HL-60/S4 treated with retinoic acid at 250 ng/mL for 4 days and 3 days (cell line): ENCODE data around the gene MTCH1.
"Not testable (repeated sequence)": the region's sequence is repeated elsewhere in the genome, so short reads cannot be mapped to it uniquely, and the experiment has no call there.

ENCODE experiments used
- in situ Hi-C: fragments of 300-500 bp; cut with MboI; formaldehyde crosslinking; loops from 2 replicates; pipeline ENCODE4 v1.7.0; 2022; ENCODE audit warnings: low sequenced_read_pairs

The MTCH1 gene

GRCh38 chr6:36999751-37000125 is 13.7 kb upstream of the MTCH1 start:
- in situ Hi-C loops: loop anchor here (25.0 kb wide), 1 partner anchor 387 kb away; no protein-coding TSS in a partner anchor

GRCh38 chr6:36999061-36999750 is 13.2 kb upstream of the MTCH1 start:
- in situ Hi-C loops: no loop called here

- in situ Hi-C loops: no loop called here
Observed at GRCh38 chr6:36998723-36999038, 12.7 kb upstream of the MTCH1 start.

- in situ Hi-C loops: no loop called here
Observed at GRCh38 chr6:36997811-36998722, 12.1 kb upstream of the MTCH1 start.

- in situ Hi-C loops: not testable (repeated sequence)
Observed at GRCh38 chr6:36990401-36990800, 4.4 kb upstream of the MTCH1 start.

GRCh38 chr6:36989264-36989663 is 3.3 kb upstream of the MTCH1 start:
- in situ Hi-C loops: no loop called here

GRCh38 chr6:36986704-36987047 is 680 bp upstream of the MTCH1 start:
- in situ Hi-C loops: no loop called here

GRCh38 chr6:36985417-36985807 is 584 bp downstream of the MTCH1 start:
- in situ Hi-C loops: no loop called here

GRCh38 chr6:36984581-36985416 is 1.2 kb downstream of the MTCH1 start:
- in situ Hi-C loops: no loop called here

GRCh38 chr6:36983538-36983937 is 2.5 kb downstream of the MTCH1 start:
- in situ Hi-C loops: no loop called here

- in situ Hi-C loops: no loop called here
Observed at GRCh38 chr6:36980876-36981619, 4.9 kb downstream of the MTCH1 start.

- in situ Hi-C loops: no loop called here
Observed at GRCh38 chr6:36980129-36980528, 5.9 kb downstream of the MTCH1 start.

- in situ Hi-C loops: no loop called here
Observed at GRCh38 chr6:36979347-36979742, 6.7 kb downstream of the MTCH1 start.

GRCh38 chr6:36978421-36979346 is 7.3 kb downstream of the MTCH1 start:
- in situ Hi-C loops: no loop called here

GRCh38 chr6:36977470-36977941 is 8.5 kb downstream of the MTCH1 start:
- in situ Hi-C loops: no loop called here

- in situ Hi-C loops: no loop called here
Observed at GRCh38 chr6:36976931-36977330, 9.1 kb downstream of the MTCH1 start.

- in situ Hi-C loops: no loop called here
Observed at GRCh38 chr6:36976509-36976908, 9.5 kb downstream of the MTCH1 start.

- in situ Hi-C loops: no loop called here
Observed at GRCh38 chr6:36976007-36976264, 10.1 kb downstream of the MTCH1 start.

GRCh38 chr6:36975231-36976006 is 10.6 kb downstream of the MTCH1 start:
- in situ Hi-C loops: no loop called here
